ENCODE measurements around the gene FBXW7. TPM values are rescaled to one million over a fixed set of nuclear protein-coding genes. Genes with fewer than 3 reads are reported as not detected.

The FBXW7 gene
- total RNA-seq, 1 donor from 2014 or later, result 37.8 TPM

DNA sequence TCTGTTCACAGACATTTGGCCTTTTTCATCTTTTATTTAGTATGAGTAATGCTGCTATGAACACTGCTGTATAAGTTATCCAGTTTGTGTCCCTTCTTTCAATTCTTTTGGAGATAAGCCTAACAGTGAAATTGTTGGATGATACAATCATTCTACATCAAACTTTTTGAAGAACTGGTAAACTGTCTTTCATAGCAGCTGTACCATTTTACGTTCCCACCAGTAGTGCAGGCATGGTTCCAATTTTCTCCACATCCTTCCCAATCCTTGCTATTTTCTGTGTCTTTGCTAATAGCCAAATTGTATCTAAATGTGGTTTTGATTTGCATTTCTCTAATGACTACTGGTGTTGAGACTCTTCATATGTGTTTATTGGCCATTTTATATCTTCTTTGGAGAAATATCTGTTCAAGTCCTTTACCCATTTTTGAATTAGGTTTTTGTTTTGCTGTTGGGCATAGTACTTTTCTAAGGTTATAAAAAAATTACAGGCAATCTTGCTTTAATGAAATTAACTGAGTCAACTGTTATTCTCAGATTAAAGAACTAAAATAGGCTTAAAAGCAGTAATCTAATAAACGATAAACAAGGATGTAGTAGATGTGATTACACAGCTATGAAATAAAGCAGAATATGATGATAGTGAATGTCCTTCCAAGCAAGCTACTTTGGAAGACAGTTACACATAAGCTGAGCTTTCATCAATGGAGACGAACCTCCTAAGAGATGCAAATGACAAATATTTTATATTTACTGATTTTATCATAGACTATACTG is 57.2 kb downstream of the FBXW7 start:
- H3K9me3 Mint-ChIP-seq, result peaks cover 4% of the 10 kb centered on the region
- H3K36me3 Mint-ChIP-seq (ENCODE audit: low read depth), result peaks cover 41% of the 10 kb centered on the region
- H3K4me3 Mint-ChIP-seq (ENCODE audit: low read depth), result no peak overlapping the region
- no peak for DNase-seq (ENCODE audit: low spot score)
- no peaks in the 10 kb centered on the region for H3K27me3 Mint-ChIP-seq (ENCODE audit: low read depth)
- H3K4me1 Mint-ChIP-seq (ENCODE audit: low read depth), result peaks cover 30% of the 10 kb centered on the region
- H3K27ac Mint-ChIP-seq, result no peak overlapping the region
- intact Hi-C loops (cut with micrococcal nuclease), result no loop called here

DNA sequence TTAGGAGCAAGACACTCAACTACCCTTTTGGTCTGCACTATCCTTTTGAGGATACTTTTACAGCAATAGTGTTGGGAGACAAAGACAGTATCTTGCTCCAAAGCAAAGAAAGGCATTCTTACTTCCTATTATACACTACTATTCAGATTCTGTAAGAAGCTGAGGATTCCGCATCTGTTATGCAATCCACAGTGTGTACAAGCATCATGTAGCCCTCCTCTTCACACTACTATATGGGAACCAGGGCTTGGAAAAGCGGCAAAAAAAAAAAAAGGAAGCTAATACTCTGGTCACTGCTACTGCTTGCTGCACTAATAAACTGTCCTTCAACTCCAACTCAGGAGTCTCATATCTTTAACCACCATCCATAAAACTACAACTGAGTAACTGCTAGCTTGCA is 59.1 kb downstream of the FBXW7 start:
- H3K36me3 Mint-ChIP-seq (ENCODE audit: low read depth), result peaks cover 40% of the 10 kb centered on the region
- H3K9me3 Mint-ChIP-seq, result no peaks in the 10 kb centered on the region
- no peak overlapping the region for H3K4me3 Mint-ChIP-seq (ENCODE audit: low read depth)
- no peak for DNase-seq (ENCODE audit: low spot score)
- no peak overlapping the region for H3K27ac Mint-ChIP-seq
- H3K27me3 Mint-ChIP-seq (ENCODE audit: low read depth), result no peaks in the 10 kb centered on the region
- intact Hi-C loops (cut with micrococcal nuclease), result no loop called here
- H3K4me1 Mint-ChIP-seq (ENCODE audit: low read depth), result peaks cover 31% of the 10 kb centered on the region

DNA sequence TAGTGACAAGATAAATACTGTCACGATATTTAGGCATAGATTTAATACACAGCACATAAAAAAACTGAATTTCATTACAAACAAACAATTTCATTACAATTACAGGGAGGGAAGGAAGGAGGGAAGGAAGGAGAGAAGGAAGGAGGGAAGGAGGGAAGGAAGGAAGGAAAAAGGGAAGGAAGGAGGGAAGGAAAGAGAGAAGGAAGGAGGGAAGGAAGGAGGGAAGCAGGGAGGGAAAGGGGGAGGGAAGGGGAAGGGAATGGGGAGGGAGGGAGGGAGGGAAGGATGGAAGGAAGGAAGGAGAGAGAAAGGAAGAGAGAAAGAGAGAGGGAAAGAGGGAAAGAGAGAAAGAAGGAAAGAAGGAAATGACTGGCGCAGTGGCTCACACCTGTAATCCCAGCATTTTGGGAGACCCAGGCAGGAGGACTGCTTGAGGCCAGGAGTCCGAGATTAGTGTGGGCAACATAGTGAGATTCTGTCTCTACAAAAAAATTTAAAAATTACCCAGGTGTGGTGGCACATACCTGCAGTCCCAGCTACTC is 64.6 kb downstream of the FBXW7 start:
- peaks cover 12% of the 10 kb centered on the region for H3K4me1 Mint-ChIP-seq (ENCODE audit: low read depth)

DNA sequence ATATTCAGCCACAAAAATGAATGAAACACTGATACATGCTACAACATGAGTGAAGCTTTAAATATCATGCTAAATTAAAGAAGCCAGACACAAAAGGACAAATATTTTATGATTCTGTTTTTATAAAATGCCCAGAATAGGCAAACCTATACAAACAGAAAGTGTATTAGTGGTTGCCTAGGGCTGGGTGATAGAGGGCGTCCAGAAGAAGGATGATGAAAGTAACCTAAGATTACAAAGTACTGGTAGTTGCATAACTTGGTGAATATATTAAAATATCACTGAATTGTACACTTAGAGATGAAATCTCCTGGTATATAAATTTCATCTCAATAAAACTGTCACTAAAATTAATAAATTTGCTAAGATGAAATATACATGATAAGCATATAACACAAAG is 67.5 kb downstream of the FBXW7 start:
- no peak overlapping the region for H3K27ac Mint-ChIP-seq
- intact Hi-C loops (cut with micrococcal nuclease), result no loop called here
- no peaks in the 10 kb centered on the region for H3K27me3 Mint-ChIP-seq (ENCODE audit: low read depth)
- peaks cover 19% of the 10 kb centered on the region for H3K4me1 Mint-ChIP-seq (ENCODE audit: low read depth)
- H3K4me3 Mint-ChIP-seq (ENCODE audit: low read depth), result no peak overlapping the region
- no peak for DNase-seq (ENCODE audit: low spot score)
- H3K9me3 Mint-ChIP-seq, result peaks cover 3% of the 10 kb centered on the region
- H3K36me3 Mint-ChIP-seq (ENCODE audit: low read depth), result peaks cover 25% of the 10 kb centered on the region

More for the DNA sequence above, 64.6 kb downstream of the FBXW7 start:
- peaks cover 3% of the 10 kb centered on the region for H3K9me3 Mint-ChIP-seq
- H3K27ac Mint-ChIP-seq, result no peak overlapping the region
- intact Hi-C loops (cut with micrococcal nuclease), result no loop called here
- H3K4me3 Mint-ChIP-seq (ENCODE audit: low read depth), result no peak overlapping the region
- no peaks in the 10 kb centered on the region for H3K27me3 Mint-ChIP-seq (ENCODE audit: low read depth)
- H3K36me3 Mint-ChIP-seq (ENCODE audit: low read depth), result peaks cover 30% of the 10 kb centered on the region
- DNase-seq (ENCODE audit: low spot score), result no peak

DNA sequence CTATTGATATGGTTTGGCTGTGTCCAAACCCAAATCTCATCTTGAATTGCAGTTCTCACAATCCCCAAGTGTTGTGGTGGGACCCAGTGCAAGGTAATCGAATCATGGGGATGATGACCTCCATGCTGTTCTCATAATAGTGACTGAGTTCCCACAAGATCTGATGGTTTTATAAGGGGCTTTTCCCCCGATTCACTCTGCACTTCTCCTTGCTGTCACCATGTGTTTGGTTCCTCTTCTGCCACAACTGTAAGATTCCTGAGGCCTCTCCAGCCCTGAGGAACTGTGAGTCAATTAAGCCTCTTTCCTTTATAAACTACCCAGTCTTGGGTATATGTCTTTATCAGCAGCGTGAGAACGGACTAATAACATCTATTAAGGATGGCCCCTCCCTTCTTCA is 68.8 kb downstream of the FBXW7 start:
- no peak overlapping the region for H3K4me3 Mint-ChIP-seq (ENCODE audit: low read depth)
- peaks cover 25% of the 10 kb centered on the region for H3K36me3 Mint-ChIP-seq (ENCODE audit: low read depth)
- no peak overlapping the region for H3K27ac Mint-ChIP-seq
- H3K4me1 Mint-ChIP-seq (ENCODE audit: low read depth), result peaks cover 30% of the 10 kb centered on the region
- H3K27me3 Mint-ChIP-seq (ENCODE audit: low read depth), result no peaks in the 10 kb centered on the region
- DNase-seq (ENCODE audit: low spot score), result no peak
- intact Hi-C loops (cut with micrococcal nuclease), result no loop called here
- H3K9me3 Mint-ChIP-seq, result peaks cover 3% of the 10 kb centered on the region

DNA sequence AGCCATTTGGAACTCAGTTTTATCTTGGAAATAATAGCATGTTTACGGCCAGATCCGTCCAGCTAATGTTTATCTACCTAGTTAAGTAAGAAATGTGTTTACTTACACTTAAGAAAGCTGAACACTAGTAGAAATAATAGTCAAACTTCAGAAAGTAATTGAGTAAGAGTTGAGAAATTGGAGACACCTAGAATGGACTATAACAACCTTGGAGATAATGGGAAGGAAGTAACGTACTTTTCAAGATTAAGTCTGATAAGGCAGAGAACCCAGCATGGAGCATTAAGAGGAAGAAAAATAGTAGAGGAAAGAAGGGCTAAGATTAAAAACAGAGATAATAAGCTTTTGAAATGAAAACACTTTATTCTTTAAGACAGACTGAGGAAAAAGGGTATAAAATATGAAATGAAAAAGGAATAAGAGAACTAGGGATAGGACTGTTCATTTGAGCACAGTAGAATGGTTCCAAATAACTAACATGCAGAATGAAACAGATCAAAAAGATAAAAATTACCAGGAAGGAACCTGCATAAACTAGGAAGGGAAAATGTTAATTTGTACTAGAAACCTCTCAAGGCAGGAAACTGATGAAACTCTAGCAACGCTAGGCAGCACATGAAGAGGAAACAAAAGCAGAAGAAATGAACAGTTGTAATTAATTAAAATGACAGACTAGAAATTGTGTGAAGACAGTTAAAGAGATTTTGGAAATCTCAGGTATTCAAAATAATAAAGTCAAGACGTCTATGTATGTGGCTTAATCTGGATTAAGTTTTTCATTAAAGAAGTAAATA is 71.7 kb downstream of the FBXW7 start:
- Mint-ChIP-seq H3K27ac (peak overlapping the region; percentile 24), H3K4me1 (ENCODE audit: low read depth) (peaks cover 48% of the 10 kb centered on the region), H3K9me3 (no peaks in the 10 kb centered on the region), H3K36me3 (ENCODE audit: low read depth) (peaks cover 16% of the 10 kb centered on the region), H3K4me3 (ENCODE audit: low read depth) (peak overlapping the region; percentile 34), H3K27me3 (ENCODE audit: low read depth) (no peaks in the 10 kb centered on the region)
- intact Hi-C loops (cut with micrococcal nuclease), result loop anchor here (1.0 kb wide), 1 partner anchor 21 kb away; no protein-coding TSS in a partner anchor
- DNase-seq (ENCODE audit: low spot score), result no peak

DNA sequence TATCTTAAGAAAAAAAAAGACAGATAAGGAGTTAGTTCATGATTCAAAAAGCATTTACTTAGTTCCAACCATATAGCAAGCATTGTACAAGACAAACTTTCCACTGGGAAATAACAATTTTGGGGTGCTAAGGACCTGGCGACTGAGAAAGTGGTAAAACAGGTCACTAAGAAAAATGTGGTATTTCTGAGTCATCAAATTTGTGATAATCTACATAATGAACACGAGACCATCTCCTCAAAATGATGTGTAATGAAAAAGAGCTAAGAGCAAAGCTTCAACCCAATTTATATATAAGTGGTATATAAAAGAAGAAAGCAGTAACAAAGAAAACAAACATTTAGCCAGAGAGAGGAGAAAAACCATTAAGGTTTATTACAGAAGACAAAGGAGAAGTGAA is 72.3 kb downstream of the FBXW7 start:
- no peak for DNase-seq (ENCODE audit: low spot score)
- no peak overlapping the region for H3K4me3 Mint-ChIP-seq (ENCODE audit: low read depth)
- no peaks in the 10 kb centered on the region for H3K27me3 Mint-ChIP-seq (ENCODE audit: low read depth)
- intact Hi-C loops (cut with micrococcal nuclease), result no loop called here
- H3K36me3 Mint-ChIP-seq (ENCODE audit: low read depth), result peaks cover 16% of the 10 kb centered on the region
- H3K4me1 Mint-ChIP-seq (ENCODE audit: low read depth), result peaks cover 54% of the 10 kb centered on the region
- peak overlapping the region; percentile 24 for H3K27ac Mint-ChIP-seq
- H3K9me3 Mint-ChIP-seq, result no peaks in the 10 kb centered on the region

DNA sequence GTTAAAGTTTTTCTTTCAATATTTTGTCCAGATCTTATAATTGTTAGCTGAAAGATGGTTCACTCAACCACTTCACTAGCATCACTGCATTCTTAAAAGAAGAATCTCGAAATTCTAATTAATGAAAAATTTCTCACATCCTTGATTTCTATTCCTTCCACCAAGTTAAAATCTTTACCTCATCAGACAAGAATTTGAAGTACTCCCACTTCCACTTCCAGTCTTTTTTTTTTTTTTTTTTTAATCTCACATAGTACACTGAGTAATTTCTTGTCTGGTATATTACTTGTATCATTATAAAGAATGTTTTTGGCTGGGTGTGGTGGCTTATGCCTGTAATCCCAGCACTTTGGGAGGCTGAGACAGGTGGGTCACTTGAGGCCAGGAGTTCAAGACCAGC is 73.2 kb downstream of the FBXW7 start:
- Mint-ChIP-seq H3K4me3 (ENCODE audit: low read depth) (no peak overlapping the region), H3K27ac (no peak overlapping the region), H3K4me1 (ENCODE audit: low read depth) (peaks cover 58% of the 10 kb centered on the region), H3K27me3 (ENCODE audit: low read depth) (no peaks in the 10 kb centered on the region), H3K9me3 (no peaks in the 10 kb centered on the region), H3K36me3 (ENCODE audit: low read depth) (peaks cover 12% of the 10 kb centered on the region)
- no peak for DNase-seq (ENCODE audit: low spot score)
- intact Hi-C loops (cut with micrococcal nuclease), result no loop called here

DNA sequence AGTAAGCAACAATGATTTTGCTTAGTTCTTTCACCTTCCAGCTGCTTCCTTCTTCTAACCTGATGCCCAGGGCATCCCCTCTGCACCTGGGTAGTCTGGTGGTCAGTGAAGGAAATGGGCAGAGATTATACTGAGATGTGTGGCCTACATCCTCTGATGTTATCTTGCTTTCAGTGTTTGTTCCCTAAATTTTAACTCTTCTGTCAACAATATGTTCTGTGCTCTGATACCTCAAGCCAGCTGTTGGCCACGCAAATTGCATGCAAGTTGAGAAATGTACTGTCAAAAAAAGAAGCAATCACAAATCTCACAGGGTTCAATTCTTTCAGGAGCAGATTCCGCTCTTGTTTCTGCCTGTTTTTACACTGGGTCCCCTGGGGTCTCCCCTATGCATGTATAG is 73.8 kb downstream of the FBXW7 start:
- no peak for DNase-seq (ENCODE audit: low spot score)
- H3K4me3 Mint-ChIP-seq (ENCODE audit: low read depth), result no peak overlapping the region
- H3K36me3 Mint-ChIP-seq (ENCODE audit: low read depth), result peaks cover 6% of the 10 kb centered on the region
- peak overlapping the region; percentile 58 for H3K27ac Mint-ChIP-seq
- intact Hi-C loops (cut with micrococcal nuclease), result no loop called here
- peaks cover 59% of the 10 kb centered on the region for H3K4me1 Mint-ChIP-seq (ENCODE audit: low read depth)
- no peaks in the 10 kb centered on the region for H3K27me3 Mint-ChIP-seq (ENCODE audit: low read depth)
- no peaks in the 10 kb centered on the region for H3K9me3 Mint-ChIP-seq

DNA sequence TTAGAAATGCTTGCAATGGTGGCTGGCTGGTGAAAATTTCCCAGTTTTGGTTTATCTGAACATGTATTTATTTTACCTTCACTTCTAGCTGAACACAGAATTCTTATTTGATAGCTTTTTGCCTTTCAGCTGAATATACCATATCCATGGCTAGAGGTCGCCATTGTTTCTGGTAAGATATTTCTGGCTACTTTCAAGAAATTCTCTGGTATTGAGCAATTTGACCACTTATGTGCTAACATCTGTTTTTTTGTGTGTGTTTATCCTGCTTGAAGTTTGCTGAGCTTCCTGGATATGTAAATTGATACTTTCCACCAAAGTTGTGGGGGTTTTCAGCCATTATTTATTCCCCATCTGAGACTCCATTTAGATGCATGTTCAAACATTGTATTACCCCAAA is 75.4 kb downstream of the FBXW7 start:
- Mint-ChIP-seq H3K4me3 (ENCODE audit: low read depth) (no peak overlapping the region), H3K36me3 (ENCODE audit: low read depth) (peaks cover 5% of the 10 kb centered on the region), H3K9me3 (no peaks in the 10 kb centered on the region), H3K4me1 (ENCODE audit: low read depth) (peaks cover 62% of the 10 kb centered on the region), H3K27ac (no peak overlapping the region), H3K27me3 (ENCODE audit: low read depth) (no peaks in the 10 kb centered on the region)
- intact Hi-C loops (cut with micrococcal nuclease), result no loop called here
- DNase-seq (ENCODE audit: low spot score), result no peak

DNA sequence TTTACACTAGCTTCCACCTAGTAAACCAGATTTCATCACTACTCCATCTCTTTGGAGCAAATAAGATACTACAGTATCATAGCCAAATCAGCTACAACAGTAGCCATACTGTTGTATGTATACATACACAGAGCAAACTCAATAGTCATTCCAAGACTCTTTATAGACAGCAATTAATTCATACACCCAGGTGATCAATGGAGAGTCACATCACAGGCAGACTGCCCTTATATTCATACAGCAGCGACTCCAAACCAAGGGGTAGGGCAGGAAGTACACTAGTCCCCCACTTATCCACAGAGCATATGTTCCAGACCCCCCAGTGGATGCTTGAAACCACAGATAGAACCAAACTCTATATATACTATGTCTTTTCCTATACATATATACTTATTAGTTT is 76.6 kb downstream of the FBXW7 start:
- Mint-ChIP-seq H3K27ac (peak overlapping the region; percentile 77), H3K4me3 (ENCODE audit: low read depth) (no peak overlapping the region), H3K27me3 (ENCODE audit: low read depth) (no peaks in the 10 kb centered on the region), H3K4me1 (ENCODE audit: low read depth) (peaks cover 62% of the 10 kb centered on the region), H3K9me3 (no peaks in the 10 kb centered on the region), H3K36me3 (ENCODE audit: low read depth) (peaks cover 5% of the 10 kb centered on the region)
- no peak for DNase-seq (ENCODE audit: low spot score)
- intact Hi-C loops (cut with micrococcal nuclease), result loop anchor here (1.0 to 2.0 kb wide), 3 partner anchors 27 to 77 kb away; partner anchors contain the start of gene FBXW7

DNA sequence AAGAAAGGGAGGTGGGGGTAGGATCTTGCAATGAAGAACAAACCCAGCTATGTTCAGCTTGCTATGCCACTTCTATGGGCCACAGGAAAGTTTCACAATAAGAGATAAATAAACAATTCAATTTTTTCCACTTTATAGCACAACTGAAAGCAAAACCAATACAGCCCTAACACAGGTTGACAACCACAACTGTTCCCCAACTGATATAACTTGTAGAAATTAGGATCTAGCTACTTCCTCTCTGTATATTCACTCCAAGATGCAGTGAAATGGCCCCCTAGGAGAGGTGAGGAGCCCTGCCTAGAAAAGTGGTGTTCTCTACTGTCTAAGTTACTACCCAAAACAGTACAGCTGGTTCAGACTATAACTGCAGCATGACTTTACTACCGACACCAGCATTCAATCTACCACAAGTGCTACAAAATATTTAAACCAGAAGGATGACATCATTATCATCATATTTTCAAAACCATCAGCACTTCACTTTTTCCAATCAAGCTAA is 77.0 kb downstream of the FBXW7 start:
- DNase-seq (ENCODE audit: low spot score), result no peak
- no peaks in the 10 kb centered on the region for H3K9me3 Mint-ChIP-seq
- H3K4me1 Mint-ChIP-seq (ENCODE audit: low read depth), result peaks cover 59% of the 10 kb centered on the region
- H3K4me3 Mint-ChIP-seq (ENCODE audit: low read depth), result no peak overlapping the region
- intact Hi-C loops (cut with micrococcal nuclease), result loop anchor here (1.0 to 2.0 kb wide), 3 partner anchors 27 to 78 kb away; partner anchors contain the start of gene FBXW7
- peak overlapping the region; percentile 77 for H3K27ac Mint-ChIP-seq
- no peaks in the 10 kb centered on the region for H3K27me3 Mint-ChIP-seq (ENCODE audit: low read depth)
- H3K36me3 Mint-ChIP-seq (ENCODE audit: low read depth), result peaks cover 5% of the 10 kb centered on the region

DNA sequence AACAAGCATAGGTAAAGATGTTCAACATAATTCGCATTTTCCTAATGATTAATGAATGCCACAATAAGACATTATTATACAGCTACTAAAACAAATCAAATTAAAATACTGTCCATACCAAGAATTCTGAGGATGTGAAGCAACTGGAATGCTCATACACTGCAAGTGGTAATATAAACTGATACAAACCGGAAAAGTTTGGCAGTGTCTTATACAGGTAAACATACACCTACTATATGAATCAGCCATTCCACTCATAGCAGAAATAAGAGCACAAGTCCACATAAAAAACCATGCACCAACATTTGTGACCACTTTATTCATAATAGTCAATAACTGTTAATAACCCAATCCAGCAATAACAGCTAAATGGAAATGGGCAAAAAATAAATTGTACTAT is 79.3 kb downstream of the FBXW7 start:
- no peak for DNase-seq (ENCODE audit: low spot score)
- Mint-ChIP-seq H3K9me3 (no peaks in the 10 kb centered on the region), H3K36me3 (ENCODE audit: low read depth) (peaks cover 3% of the 10 kb centered on the region), H3K4me3 (ENCODE audit: low read depth) (no peak overlapping the region), H3K27me3 (ENCODE audit: low read depth) (no peaks in the 10 kb centered on the region), H3K4me1 (ENCODE audit: low read depth) (peaks cover 38% of the 10 kb centered on the region), H3K27ac (no peak overlapping the region)
- intact Hi-C loops (cut with micrococcal nuclease), result no loop called here

All from activated T-helper 2 cell treated with anti-CD3 and anti-CD28 coated beads, Interferon-gamma antibody, Interleukin-2, Interleukin-4, amounts not matched to agents 10 μg/mL and 5 μg/mL and 100 μg/mL, durations not matched to agents 14 hours and 24 hours and 36 hours (primary cell).